H9 (cell line): Measurements from ENCODE around the gene NEXN. TPM values are rescaled to one million over a fixed set of nuclear protein-coding genes. Genes with fewer than 3 reads are reported as not detected.

ENCODE experiments used
- DNase-seq: peaks from one replicate; pipeline ENCODE4 v3.0.0-alpha.2; 2017
- H2AFZ ChIP-seq: one replicate; pipeline ENCODE4 v1.6.1; 2013; ENCODE audit warnings: mild to moderate bottlenecking, low read length, control low read depth, moderate library complexity
- H2AK5ac ChIP-seq: 2 replicates; pipeline ENCODE4 v1.6.1; 2013; ENCODE audit warnings: low read length, control low read depth, mixed read lengths; ENCODE audit not compliant: insufficient read length
- H2BK120ac ChIP-seq: one replicate; pipeline ENCODE4 v1.6.1; 2013; ENCODE audit warnings: low read depth, mild to moderate bottlenecking, low read length, control low read depth, inconsistent platforms; ENCODE audit not compliant: poor library complexity, severe bottlenecking
- H2BK12ac ChIP-seq: 2 replicates; pipeline ENCODE4 v1.6.1; 2013; ENCODE audit warnings: low read length, control low read depth, mixed read lengths, low read depth; ENCODE audit not compliant: insufficient read length
- H2BK15ac ChIP-seq: 2 replicates; pipeline ENCODE4 v1.6.1; 2013; ENCODE audit warnings: low read depth, low read length, control low read depth
- H2BK20ac ChIP-seq: one replicate; pipeline ENCODE4 v1.6.1; 2013; ENCODE audit warnings: low read depth, mild to moderate bottlenecking, low read length, control low read depth, inconsistent platforms; ENCODE audit not compliant: poor library complexity, severe bottlenecking
- H2BK5ac ChIP-seq: 2 replicates; pipeline ENCODE4 v1.6.1; 2013; ENCODE audit warnings: low read length, control low read depth, mixed read lengths; ENCODE audit not compliant: insufficient read length
- H3K14ac ChIP-seq: 2 replicates; pipeline ENCODE4 v1.6.1; 2013; ENCODE audit warnings: low read length, control low read depth; ENCODE audit not compliant: insufficient read depth
- H3K18ac ChIP-seq: 2 replicates; pipeline ENCODE4 v1.6.1; 2013; ENCODE audit warnings: low read depth, mild to moderate bottlenecking, mixed read lengths, low read length, control low read depth; ENCODE audit not compliant: insufficient read length
- H3K23ac ChIP-seq: 2 replicates; pipeline ENCODE4 v1.6.1; 2013; ENCODE audit warnings: low read length, control low read depth, mixed read lengths, low read depth; ENCODE audit not compliant: insufficient read length
- H3K23me2 ChIP-seq: 2 replicates; pipeline ENCODE4 v1.6.1; 2013; ENCODE audit warnings: low read depth, mild to moderate bottlenecking, mixed read lengths, low read length, control low read depth; ENCODE audit not compliant: insufficient read length, poor library complexity, severe bottlenecking
- H3K27ac ChIP-seq: 2 replicates; pipeline ENCODE4 v1.5.1; 2013; ENCODE audit warnings: low read length, control low read depth, mixed read lengths, low read depth; ENCODE audit not compliant: insufficient read length
- H3K27me3 ChIP-seq: 2 replicates; pipeline ENCODE4 v1.6.1; 2013; ENCODE audit warnings: low read length, control low read depth, inconsistent platforms; ENCODE audit not compliant: insufficient read depth
- H3K4ac ChIP-seq: 2 replicates; pipeline ENCODE4 v1.6.1; 2013; ENCODE audit warnings: low read depth, mild to moderate bottlenecking, control low read depth, inconsistent platforms, low read length, moderate library complexity
- H3K4me1 ChIP-seq: 2 replicates; pipeline ENCODE4 v1.6.1; 2013; ENCODE audit warnings: low read length, control low read depth, inconsistent platforms; ENCODE audit not compliant: insufficient read depth
- H3K4me2 ChIP-seq: 2 replicates; pipeline ENCODE4 v1.6.1; 2013; ENCODE audit warnings: low read length, control low read depth, mixed read lengths; ENCODE audit not compliant: insufficient read length, insufficient read depth
- H3K56ac ChIP-seq: 2 replicates; pipeline ENCODE4 v1.6.1; 2013; ENCODE audit warnings: low read depth, mild to moderate bottlenecking, mixed read lengths, low read length, control low read depth; ENCODE audit not compliant: insufficient read length
- H3K79me1 ChIP-seq: 2 replicates; pipeline ENCODE4 v1.6.1; 2013; ENCODE audit warnings: low read depth, mild to moderate bottlenecking, moderate library complexity, low read length, control low read depth, inconsistent platforms; ENCODE audit not compliant: insufficient read depth, poor library complexity, severe bottlenecking
- H3K79me2 ChIP-seq: 2 replicates; pipeline ENCODE4 v1.6.1; 2013; ENCODE audit warnings: low read length, control low read depth, inconsistent platforms; ENCODE audit not compliant: insufficient read depth
- H3K9ac ChIP-seq: 2 replicates; pipeline ENCODE4 v1.6.1; 2013; ENCODE audit warnings: low read length, control low read depth, mixed read lengths; ENCODE audit not compliant: insufficient read length; ENCODE audit errors: extremely low read depth
- H3K9me3 ChIP-seq: one replicate; pipeline ENCODE4 v1.6.1; 2013; ENCODE audit warnings: low read depth, low read length, inconsistent platforms; ENCODE audit not compliant: control insufficient read depth
- H3T11ph ChIP-seq: one replicate; pipeline ENCODE4 v1.6.1; 2013; ENCODE audit warnings: mild to moderate bottlenecking, low read length, control low read depth, inconsistent platforms
- H4K20me1 ChIP-seq: one replicate; pipeline ENCODE4 v1.6.1; 2013; ENCODE audit not compliant: control insufficient read depth, insufficient read length, insufficient read depth
- H4K5ac ChIP-seq: 2 replicates; pipeline ENCODE4 v1.6.1; 2013; ENCODE audit warnings: low read depth, mild to moderate bottlenecking, mixed read lengths, low read length, control low read depth; ENCODE audit not compliant: insufficient read length
- H4K8ac ChIP-seq: replicated peaks from 2 replicates; pipeline ENCODE4 v1.6.1; 2013; ENCODE audit warnings: low read length, control low read depth, mixed read lengths, low read depth; ENCODE audit not compliant: insufficient read length
- H4K91ac ChIP-seq: 2 replicates; pipeline ENCODE4 v1.6.1; 2013; ENCODE audit warnings: low read depth, mild to moderate bottlenecking, moderate library complexity, mixed read lengths, low read length, control low read depth; ENCODE audit not compliant: insufficient read length
- H3K27ac Mint-ChIP-seq, 3 experiments: 2 replicates in 2 of 3; 3 replicates in 1 of 3; pipeline ENCODE4 v1.8.0; 2020 to 2021; ENCODE audit warnings: mixed read lengths in 3 of 3, mild to moderate bottlenecking in 1 of 3, moderate library complexity in 1 of 3
- H3K27me3 Mint-ChIP-seq: 2 replicates; pipeline ENCODE4 v1.8.0; 2021; ENCODE audit warnings: low read depth, mild to moderate bottlenecking, moderate library complexity, mixed read lengths
- H3K36me3 Mint-ChIP-seq, 3 experiments: 2 replicates in 2 of 3; 3 replicates in 1 of 3; pipeline ENCODE4 v1.8.0; 2020 to 2021; ENCODE audit warnings: low read depth in 3 of 3, mixed read lengths in 3 of 3; ENCODE audit not compliant: insufficient read depth in 1 of 3
- H3K4me1 Mint-ChIP-seq, 2 experiments: 2 replicates each; pipeline ENCODE4 v1.8.0; 2020; ENCODE audit warnings: mixed read lengths in 2 of 2
- H3K4me3 Mint-ChIP-seq, 2 experiments: 2 replicates in 1 of 2; 3 replicates in 1 of 2; pipeline ENCODE4 v1.8.0; 2020 to 2021; ENCODE audit warnings: mild to moderate bottlenecking in 2 of 2, mixed read lengths in 2 of 2, moderate library complexity in 1 of 2
- H3K9me3 Mint-ChIP-seq, 2 experiments: 2 replicates in 1 of 2; 3 replicates in 1 of 2; pipeline ENCODE4 v1.8.0; 2020; ENCODE audit warnings: mild to moderate bottlenecking in 2 of 2, mixed read lengths in 2 of 2, moderate library complexity in 1 of 2
- CTCF ChIP-seq: fragments of 200-600 bp; sonication (generic); conservative IDR thresholded peaks from 3 replicates; pipeline ENCODE4 v1.8.0; 2021; ENCODE audit warnings: antibody characterized with exemption, mild to moderate bottlenecking
- WGBS: extraction: QIAGEN DNeasy Blood & Tissue Kit; methylation state at CpG from one replicate; pipeline ENCODE4 v1.1.7; 2013; ENCODE audit warnings: missing lambda C conversion rate, low lambda C conversion rate, mixed read lengths; ENCODE audit not compliant: insufficient read length; ENCODE audit errors: extremely low coverage; 5-methylcytosine and 5-hydroxymethylcytosine counted together
- total RNA-seq: library from RNA; stranded (reverse); gene quantifications from 2 replicates; pipeline ENCODE4 v1.2.1, GENCODE V29; 2021

NEXN gene
- total RNA-seq, 1 experiment from 2014 or later: 3.2 TPM

- no peak overlapping the region for H3K27ac ChIP-seq
- no peaks in the 10 kb centered on the region for H3K9me3 ChIP-seq
- no peak overlapping the region for H2BK15ac ChIP-seq
- no peak overlapping the region for H4K5ac ChIP-seq
- no peak overlapping the region for H3K14ac ChIP-seq
- TF ChIP-seq CTCF: no peak
- no peak overlapping the region for H3K9ac ChIP-seq
- no peak overlapping the region for H3T11ph ChIP-seq
- no peak overlapping the region for H2AK5ac ChIP-seq
- Mint-ChIP-seq H3K4me3 (no peak overlapping the region), H3K4me1 (peaks cover 31 to 38% of the 10 kb centered on the region in 2 experiments), H3K27me3 (no peaks in the 10 kb centered on the region), H3K9me3 (no peaks in the 10 kb centered on the region), H3K36me3 (peaks cover under 1 to 14% (median 9%) of the 10 kb centered on the region in 3 experiments; a peak in 5 of 7 replicates), H3K27ac (no peak overlapping the region)
- DNase-seq: no peak
- H2BK20ac ChIP-seq: no peak overlapping the region
- H4K91ac ChIP-seq: no peak overlapping the region
- no peak overlapping the region for H2BK12ac ChIP-seq
- no peaks in the 10 kb centered on the region for H3K27me3 ChIP-seq
- no peaks in the 10 kb centered on the region for H3K4me1 ChIP-seq
- H3K4ac ChIP-seq: no peak overlapping the region
- no peak overlapping the region for H2BK120ac ChIP-seq
- H4K20me1 ChIP-seq: no peaks in the 10 kb centered on the region
- H2BK5ac ChIP-seq: no peak overlapping the region
- H3K18ac ChIP-seq: no peak overlapping the region
- peaks cover 9% of the 10 kb centered on the region; the same call in 1 of the 2 replicates for H3K79me2 ChIP-seq
- no peak overlapping the region for H3K56ac ChIP-seq
- H2AFZ ChIP-seq: no peak overlapping the region
- WGBS: no CpG with 5 or more reads among the region's 2 CpGs
- H3K23me2 ChIP-seq: no peaks in the 10 kb centered on the region
- no peak overlapping the region for H3K23ac ChIP-seq
- H3K79me1 ChIP-seq: peaks cover 1% of the 10 kb centered on the region
- H3K4me2 ChIP-seq: no peak overlapping the region
- no peak overlapping the region for H4K8ac ChIP-seq
These were observed 99.5 kb downstream of the NEXN start for GRCh38 chr1:77987919-77988318.
